Heart left ventricle (tissue), 13 donors: ENCODE measurements around the gene CLTB.

Experiments used
- CTCF ChIP-seq, 12 donors: fragments of 200-600 bp; sonication (generic) in 4 of 12; IDR thresholded peaks; one replicate each; pipeline versions ENCODE4 v1.5.0 to v1.8.0; 2018 to 2022; ENCODE audit warnings: antibody characterized with exemption in 12 of 12, mild to moderate bottlenecking in 5 of 12
- POLR2A ChIP-seq, 2 donors: fragments of 450-650 bp; IDR thresholded peaks; one replicate each; pipeline ENCODE4 v1.6.1; 2017; ENCODE audit warnings: antibody characterized with exemption in 2 of 2, mild to moderate bottlenecking in 2 of 2, moderate library complexity in 2 of 2
- donor health status: ischemic (EF 13 %, LVEDD 7.1; RV severe dilation, severe dysfunction).
- donor health status: DM: no; HTN: yes; CAD: no.
- donor health status: DM: no; HTN: no; CAD: no.
- donor health status: ischemic (EF 25% LVEDD 6.9; RV normal size, moderate dysfunction).
- donor health status: ischemic (EF 25% LVEDD 5.7; RV mildly dilated, moderate dysfunction).
- donor health status: ischemic (EF 35%, LVEDD 5.7; RV mildly dilated, moderate dysfunction).
- donor health status: nonischemic (EF 11% LVEDD 7.7; RV severe dilation, severe dysfunction).
- donor health status: DM: yes; HTN: yes; CAD: no.
- donor health status: PGD.
- donor health status: ischemic (EF 29% LVEDD 5.4; RV normal size, mild dysfunction).
- donor health status: nonischemic (EF 23%, LVEDD 6.1; RV moderate dilation, normal function).

- TF ChIP-seq CTCF (IDR thresholded peaks at IDR 0.05) (no peak), POLR2A (IDR thresholded peaks at IDR 0.05) (no peak)
These were observed 51.5 kb downstream of the CLTB start for GRCh38 chr5:176364765-176365350.
